Endothelial cell (in vitro differentiated cells): Measurements from ENCODE around the gene CLN6. TPM values are rescaled to one million over a fixed set of nuclear protein-coding genes. Genes with fewer than 3 reads are reported as not detected.
A peak's percentile ranks its signal among the peaks of the same experiment; 100 is the strongest.

Experiments
- DNase-seq: peaks from one replicate; pipeline ENCODE4 v3.0.0; 2021; ENCODE audit warnings: low spot score
- H3K27ac Mint-ChIP-seq: one replicate; pipeline ENCODE4 v1.8.0; 2021; ENCODE audit warnings: mixed read lengths, inconsistent platforms; ENCODE audit not compliant: unreplicated experiment
- H3K27me3 Mint-ChIP-seq: one replicate; pipeline ENCODE4 v1.8.0; 2021; ENCODE audit warnings: mild to moderate bottlenecking, moderate library complexity, mixed read lengths, inconsistent platforms; ENCODE audit not compliant: unreplicated experiment
- H3K36me3 Mint-ChIP-seq: one replicate; pipeline ENCODE4 v1.8.0; 2021; ENCODE audit warnings: mild to moderate bottlenecking, low read depth, mixed read lengths, inconsistent platforms; ENCODE audit not compliant: unreplicated experiment
- H3K4me1 Mint-ChIP-seq: one replicate; pipeline ENCODE4 v1.8.0; 2021; ENCODE audit warnings: mild to moderate bottlenecking, mixed read lengths, inconsistent platforms; ENCODE audit not compliant: unreplicated experiment
- H3K4me3 Mint-ChIP-seq: one replicate; pipeline ENCODE4 v1.8.0; 2021; ENCODE audit warnings: mild to moderate bottlenecking, mixed read lengths, inconsistent platforms; ENCODE audit not compliant: unreplicated experiment
- H3K9me3 Mint-ChIP-seq: one replicate; pipeline ENCODE4 v1.8.0; 2021; ENCODE audit warnings: mixed read lengths, inconsistent platforms; ENCODE audit not compliant: unreplicated experiment
- total RNA-seq: library from RNA; stranded (reverse); fragmentation: NEBNext Ultra II Directional; extraction: Animal tissue kit (Norgen Biotek cat#: 25700); gene quantifications from one replicate; pipeline ENCODE4 v1.2.1, GENCODE V29; 2021; ENCODE audit not compliant: unreplicated experiment
- TF ChIP-seq, protein P1 (sequence below): fragments of 200-600 bp; sonication (generic); IDR thresholded peaks from one replicate; pipeline ENCODE4 v1.5.0; 2021; ENCODE audit warnings: antibody characterized with exemption; ENCODE audit not compliant: unreplicated experiment

The CLN6 gene
- total RNA-seq, 1 donor from 2014 or later: 42.1 TPM

DNA sequence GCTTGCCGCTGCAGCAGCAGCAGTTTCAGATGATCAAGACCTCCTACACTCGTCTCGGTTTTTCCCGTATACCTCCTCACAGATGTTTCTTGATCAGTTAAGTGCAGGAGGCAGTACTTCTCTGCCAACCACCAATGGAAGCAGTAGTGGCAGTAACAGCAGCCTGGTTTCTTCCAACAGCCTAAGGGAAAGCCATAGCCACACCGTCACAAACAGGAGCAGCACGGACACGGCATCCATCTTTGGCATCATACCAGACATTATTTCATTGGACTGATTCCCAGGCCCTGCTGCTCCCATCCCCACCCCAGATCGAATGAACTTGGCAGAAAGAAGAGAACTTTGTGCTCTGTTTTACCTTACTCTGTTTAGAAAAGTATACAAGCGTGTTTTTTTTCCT, 42.0 kb downstream of the CLN6 start:
- Mint-ChIP-seq H3K4me1 (no peaks in the 10 kb centered on the region), H3K4me3 (no peak overlapping the region), H3K36me3 (peaks cover 37% of the 10 kb centered on the region), H3K27me3 (no peaks in the 10 kb centered on the region), H3K9me3 (no peaks in the 10 kb centered on the region), H3K27ac (peak overlapping the region; percentile 11)
- no peak for DNase-seq
- TF ChIP-seq, protein P1, sequence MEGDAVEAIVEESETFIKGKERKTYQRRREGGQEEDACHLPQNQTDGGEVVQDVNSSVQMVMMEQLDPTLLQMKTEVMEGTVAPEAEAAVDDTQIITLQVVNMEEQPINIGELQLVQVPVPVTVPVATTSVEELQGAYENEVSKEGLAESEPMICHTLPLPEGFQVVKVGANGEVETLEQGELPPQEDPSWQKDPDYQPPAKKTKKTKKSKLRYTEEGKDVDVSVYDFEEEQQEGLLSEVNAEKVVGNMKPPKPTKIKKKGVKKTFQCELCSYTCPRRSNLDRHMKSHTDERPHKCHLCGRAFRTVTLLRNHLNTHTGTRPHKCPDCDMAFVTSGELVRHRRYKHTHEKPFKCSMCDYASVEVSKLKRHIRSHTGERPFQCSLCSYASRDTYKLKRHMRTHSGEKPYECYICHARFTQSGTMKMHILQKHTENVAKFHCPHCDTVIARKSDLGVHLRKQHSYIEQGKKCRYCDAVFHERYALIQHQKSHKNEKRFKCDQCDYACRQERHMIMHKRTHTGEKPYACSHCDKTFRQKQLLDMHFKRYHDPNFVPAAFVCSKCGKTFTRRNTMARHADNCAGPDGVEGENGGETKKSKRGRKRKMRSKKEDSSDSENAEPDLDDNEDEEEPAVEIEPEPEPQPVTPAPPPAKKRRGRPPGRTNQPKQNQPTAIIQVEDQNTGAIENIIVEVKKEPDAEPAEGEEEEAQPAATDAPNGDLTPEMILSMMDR: no peak

DNA sequence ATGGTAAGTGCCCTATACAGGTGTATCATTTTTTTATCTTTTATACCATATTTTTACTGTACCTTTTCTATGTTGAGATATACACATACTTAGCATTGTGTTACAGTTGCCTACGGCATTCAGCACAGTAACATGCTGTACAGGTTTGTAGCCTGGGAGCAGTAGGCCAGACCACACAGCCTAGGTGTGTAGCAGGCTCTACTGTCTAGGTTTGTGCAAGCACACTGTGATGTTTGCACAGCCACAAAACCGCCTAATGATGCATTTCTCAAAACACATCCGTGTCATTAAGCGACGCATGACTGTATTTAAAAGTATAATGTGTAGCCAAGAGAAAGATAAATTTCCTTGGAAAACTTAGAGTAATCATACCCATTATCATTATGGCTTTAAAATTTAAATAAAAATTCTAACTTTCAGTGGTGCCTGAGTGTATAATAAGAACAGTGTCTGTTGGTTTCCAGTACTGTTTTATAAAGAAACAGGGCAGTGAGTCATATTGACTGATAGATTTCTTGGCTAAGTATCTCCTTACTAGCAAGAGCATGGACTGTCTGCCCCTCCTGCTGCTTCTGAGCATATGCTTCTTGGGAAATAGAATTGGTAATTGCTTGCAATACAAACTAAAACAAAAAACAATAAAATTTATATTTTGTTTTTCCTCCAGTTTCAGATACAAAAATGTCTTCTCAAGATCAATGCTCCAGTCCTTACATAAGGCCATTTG, 42.7 kb downstream of the CLN6 start:
- DNase-seq: no peak
- Mint-ChIP-seq H3K4me3 (no peak overlapping the region), H3K27ac (no peak overlapping the region), H3K9me3 (no peaks in the 10 kb centered on the region), H3K27me3 (no peaks in the 10 kb centered on the region), H3K4me1 (no peaks in the 10 kb centered on the region), H3K36me3 (peaks cover 35% of the 10 kb centered on the region)
- TF ChIP-seq, protein P1: no peak

DNA sequence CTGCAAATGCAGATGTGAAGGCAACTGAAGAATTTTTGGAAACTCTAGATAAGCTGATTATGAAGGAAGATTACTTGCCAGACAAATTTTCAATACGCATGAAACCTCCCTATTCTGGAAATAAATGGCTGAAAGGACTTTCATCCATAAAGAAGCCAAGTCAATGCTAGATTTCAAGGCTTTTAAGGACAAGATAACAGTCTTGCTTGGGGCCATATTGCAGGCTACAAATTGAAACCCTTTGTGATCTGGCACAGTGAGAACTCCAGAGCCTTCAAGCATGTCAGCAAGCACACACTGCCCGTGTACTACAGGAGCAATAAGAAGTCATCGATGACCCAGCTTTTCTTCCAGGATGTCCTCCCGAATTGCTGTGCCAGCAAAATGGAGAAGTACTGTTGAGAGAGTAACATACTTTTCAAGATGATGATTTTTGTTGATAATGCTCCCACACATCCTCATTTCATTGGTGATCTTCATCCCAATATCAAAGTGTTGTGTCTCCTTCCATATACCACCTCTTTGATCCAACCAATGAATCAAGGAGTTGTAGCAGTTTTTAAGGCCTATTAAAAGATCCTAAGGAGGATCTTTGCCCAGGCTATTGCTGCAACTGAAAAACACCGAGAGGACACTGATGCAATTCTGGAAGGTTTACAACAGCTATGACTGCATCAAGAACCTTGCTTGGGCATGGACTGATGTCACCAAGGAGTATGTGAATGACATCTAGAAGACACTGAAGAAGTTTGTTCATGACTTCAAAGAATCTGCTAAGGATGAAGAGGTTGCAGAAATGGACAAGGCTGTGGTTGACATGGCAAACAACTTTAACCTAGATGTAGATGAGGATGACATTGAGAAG, 44.7 kb downstream of the CLN6 start:
- Mint-ChIP-seq H3K4me1 (no peaks in the 10 kb centered on the region), H3K27me3 (peaks cover 2% of the 10 kb centered on the region), H3K27ac (no peak overlapping the region), H3K4me3 (peak overlapping the region; percentile 45), H3K9me3 (no peaks in the 10 kb centered on the region), H3K36me3 (peaks cover 44% of the 10 kb centered on the region)
- no peak for DNase-seq
- TF ChIP-seq, protein P1: no peak

DNA sequence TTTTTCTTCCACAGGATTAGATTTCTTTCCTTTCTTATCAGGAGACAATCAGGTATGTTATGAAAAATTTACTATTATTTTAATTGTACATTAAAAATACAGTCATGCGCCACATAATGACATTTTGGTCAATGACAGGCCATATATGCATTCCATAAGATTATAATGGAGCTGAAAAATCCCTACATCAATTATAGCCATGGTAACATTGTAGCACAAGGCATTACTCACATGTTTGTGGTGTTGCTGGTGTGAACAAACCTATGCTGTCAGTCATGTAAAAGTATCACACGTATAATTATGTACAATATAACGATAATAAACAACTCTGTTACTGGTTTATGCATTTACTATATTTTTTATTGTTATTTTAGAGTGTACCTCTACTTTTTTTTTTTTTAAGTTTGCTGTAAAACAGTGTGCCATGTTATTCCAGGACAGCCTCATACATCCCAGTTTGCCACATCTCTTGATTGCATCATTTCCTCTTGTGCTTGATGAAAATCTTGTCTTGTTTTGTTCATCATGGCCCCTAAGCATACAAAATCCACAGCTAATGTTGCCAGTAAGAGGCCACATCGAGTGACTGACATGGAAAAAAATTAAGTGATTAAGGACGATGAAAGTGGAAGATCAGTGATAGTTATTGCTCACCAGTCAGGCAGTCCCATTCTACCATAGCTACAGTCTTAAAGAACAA, 45.8 kb downstream of the CLN6 start:
- no peak for DNase-seq
- no peaks in the 10 kb centered on the region for H3K4me1 Mint-ChIP-seq
- H3K27ac Mint-ChIP-seq: no peak overlapping the region
- H3K9me3 Mint-ChIP-seq: no peaks in the 10 kb centered on the region
- TF ChIP-seq, protein P1: no peak
- H3K36me3 Mint-ChIP-seq: peaks cover 44% of the 10 kb centered on the region
- H3K27me3 Mint-ChIP-seq: peaks cover 2% of the 10 kb centered on the region
- H3K4me3 Mint-ChIP-seq: no peak overlapping the region
